Keratinocyte (primary cell): ENCODE results near the gene KRT23.

ENCODE experiments used
- CTCF ChIP-seq, 3 experiments: IDR thresholded peaks in 1 of 3; conservative IDR thresholded peaks in 1 of 3; optimal IDR thresholded peaks in 1 of 3; 2 replicates in 2 of 3; 3 replicates in 1 of 3; pipeline versions ENCODE3 to v1.5.1; 2011; ENCODE audit warnings: low read length in 3 of 3, mild to moderate bottlenecking in 3 of 3, moderate library complexity in 2 of 3, control low read depth in 1 of 3, inconsistent platforms in 1 of 3; ENCODE audit not compliant: insufficient read depth in 2 of 3; ENCODE audit errors: extremely low read depth in 1 of 3
- EZH2 ChIP-seq: IDR thresholded peaks from one replicate; pipeline ENCODE4 v1.6.1; 2012; ENCODE audit warnings: inconsistent platforms, mild to moderate bottlenecking, low read length, moderate library complexity

- TF ChIP-seq EZH2, result no peak
- TF ChIP-seq CTCF (optimal IDR thresholded peaks at IDR 0.05 in 1 of 3, IDR thresholded peaks at IDR 0.05 in 1 of 3, conservative IDR thresholded peaks at IDR 0.05 in 1 of 3; ENCODE audit: extremely low read depth in 1 of 3, insufficient read depth in 2 of 3, low read length in 3 of 3), result no peak
These were observed 15.2 kb upstream of the KRT23 start for GRCh38 chr17:40952661-40953060.
